SU-DHL-6 (cell line): ENCODE data around the gene BCL2.

Experiments
- H2AFZ ChIP-seq: fragments of 200-600 bp; sonication (generic); 2 replicates; pipeline ENCODE4 v1.6.1; 2014; ENCODE audit warnings: low read depth, mild to moderate bottlenecking, moderate library complexity, mixed read lengths, antibody characterized with exemption, low read length; ENCODE audit not compliant: severe bottlenecking
- H3F3A ChIP-seq: fragments of 200-600 bp; shearing (Covaris generic); 2 replicates; pipeline ENCODE4 v1.6.0; 2016; ENCODE audit warnings: antibody characterized with exemption, mild to moderate bottlenecking; ENCODE audit not compliant: insufficient read depth
- H3K27ac ChIP-seq: fragments of 200-600 bp; sonication (generic); 2 replicates; pipeline ENCODE4 v1.5.1; 2016; ENCODE audit warnings: low read depth, mild to moderate bottlenecking, low read length, moderate library complexity, mixed read lengths
- H3K27me3 ChIP-seq: fragments of 200-600 bp; sonication (generic), shearing (Covaris generic); 2 replicates; pipeline ENCODE4 v1.6.0; 2014; ENCODE audit warnings: mild to moderate bottlenecking, low read length
- H3K36me3 ChIP-seq: fragments of 200-600 bp; sonication (generic); 2 replicates; pipeline ENCODE4 v1.6.1; 2014; ENCODE audit warnings: mild to moderate bottlenecking, low read length, mixed read lengths
- H3K4me2 ChIP-seq: fragments of 300-600, 200-600 bp; shearing (Covaris generic), sonication (generic); 2 replicates; pipeline ENCODE4 v1.6.0; 2014; ENCODE audit warnings: low read length, low read depth, mild to moderate bottlenecking; ENCODE audit not compliant: poor library complexity, severe bottlenecking
- H3K4me3 ChIP-seq: fragments of 200-600 bp; sonication (generic); 2 replicates; pipeline ENCODE4 v1.5.1; 2014; ENCODE audit warnings: antibody characterized with exemption, low read length, mild to moderate bottlenecking, mixed read lengths; ENCODE audit not compliant: insufficient read depth, poor library complexity, severe bottlenecking
- H3K79me2 ChIP-seq: fragments of 200-600 bp; sonication (generic); 2 replicates; pipeline ENCODE4 v1.6.1; 2014; ENCODE audit warnings: mild to moderate bottlenecking, low read length, moderate library complexity; ENCODE audit not compliant: insufficient read depth
- H3K9ac ChIP-seq: fragments of 200-600 bp; sonication (generic); 2 replicates; pipeline ENCODE4 v1.7.0; 2014; ENCODE audit warnings: mild to moderate bottlenecking, low read length
- H3K9me2 ChIP-seq: fragments of 200-600 bp; sonication (generic); replicated peaks from 2 replicates; pipeline ENCODE4 v1.6.1; 2014; ENCODE audit warnings: low read length; ENCODE audit not compliant: insufficient read depth
- H3K9me3 ChIP-seq: fragments of 200-600 bp; sonication (generic); 2 replicates; pipeline ENCODE4 v1.6.1; 2014; ENCODE audit warnings: low read length, mixed read lengths; ENCODE audit not compliant: insufficient read depth
- H4K20me1 ChIP-seq: fragments of 200-600 bp; sonication (generic); 2 replicates; pipeline ENCODE4 v1.6.1; 2014; ENCODE audit warnings: low read depth, mild to moderate bottlenecking, antibody characterized with exemption, low read length, moderate library complexity, mixed read lengths
- CTCF ChIP-seq: fragments of 200-600 bp; sonication (generic); IDR thresholded peaks from one replicate; pipeline ENCODE4 v1.5.1; 2017; ENCODE audit warnings: antibody characterized with exemption, mild to moderate bottlenecking, low read length, moderate library complexity; ENCODE audit not compliant: insufficient read depth, poor library complexity, severe bottlenecking
- EZH2phosphoT487 ChIP-seq: fragments of 200-600 bp; sonication (generic), shearing (Covaris generic); conservative IDR thresholded peaks from 2 replicates; pipeline ENCODE4 v1.6.1; 2018; ENCODE audit warnings: mild to moderate bottlenecking, antibody characterized with exemption, low read length, moderate library complexity, mixed read lengths

The BCL2 gene

GRCh38 chr18:63326011-63326410, 6.4 kb upstream of the BCL2 start:
- no peak overlapping the region for H3K4me3 ChIP-seq
- no peaks in the 10 kb centered on the region for H3K79me2 ChIP-seq
- no peaks in the 10 kb centered on the region for H3K36me3 ChIP-seq
- H4K20me1 ChIP-seq = no peaks in the 10 kb centered on the region
- no peaks in the 10 kb centered on the region for H3K9me3 ChIP-seq
- H3K9me2 ChIP-seq = no peaks in the 10 kb centered on the region
- no peak overlapping the region for H3K9ac ChIP-seq
- H3F3A ChIP-seq = peaks cover 19% of the 10 kb centered on the region
- no peak overlapping the region for H2AFZ ChIP-seq
- no peaks in the 10 kb centered on the region for H3K27me3 ChIP-seq
- TF ChIP-seq EZH2phosphoT487 (no peak), CTCF (no peak)
- no peak overlapping the region for H3K4me2 ChIP-seq
- H3K27ac ChIP-seq = no peak overlapping the region

GRCh38 chr18:63325086-63325686, 5.6 kb upstream of the BCL2 start:
- H3F3A ChIP-seq = peaks cover 21% of the 10 kb centered on the region

DNA sequence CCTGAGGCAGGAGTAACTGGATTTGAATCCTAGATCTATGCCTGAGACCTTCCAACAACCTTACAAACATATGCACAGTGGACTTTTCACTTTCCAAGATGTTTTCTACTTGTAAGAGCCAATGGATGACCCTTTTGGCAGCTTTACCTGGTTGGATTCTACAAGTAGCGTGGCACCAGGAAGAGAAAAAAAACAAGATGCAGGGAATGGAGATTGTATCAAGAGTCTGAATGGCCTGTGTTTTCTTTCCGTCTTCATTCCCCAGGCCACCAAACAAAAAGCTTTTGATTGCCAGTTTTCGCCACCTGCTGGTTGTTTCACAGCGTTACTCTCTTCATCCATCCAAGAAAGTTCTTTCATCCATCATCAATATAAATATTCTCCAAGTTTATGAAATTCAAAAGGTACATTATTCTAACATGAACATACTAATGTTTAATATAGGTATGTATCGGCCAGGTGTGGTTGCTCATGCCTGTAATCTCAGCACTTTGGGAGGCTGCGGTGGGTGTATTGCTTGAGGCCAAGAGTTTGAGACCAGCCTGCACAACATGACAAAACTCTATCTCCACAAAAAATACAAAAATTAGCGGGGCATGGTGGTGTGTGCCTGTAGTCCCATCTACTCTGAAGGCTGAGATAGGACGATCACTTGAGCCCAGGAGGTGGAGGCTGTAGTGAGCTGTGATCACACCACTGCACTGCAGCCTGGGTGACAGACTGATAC, 3.5 kb upstream of the BCL2 start:
- Histone ChIP-seq H3K79me2 (peaks cover 16% of the 10 kb centered on the region), H3K4me2 (no peak overlapping the region), H3K4me3 (no peak overlapping the region), H4K20me1 (no peaks in the 10 kb centered on the region), H3K27ac (peak overlapping the region; percentile 83), H3K9me3 (no peaks in the 10 kb centered on the region), H2AFZ (no peak overlapping the region), H3K9me2 (no peaks in the 10 kb centered on the region), H3K27me3 (no peaks in the 10 kb centered on the region), H3F3A (peaks cover 21% of the 10 kb centered on the region), H3K9ac (no peak overlapping the region), H3K36me3 (peaks cover 8% of the 10 kb centered on the region; the same call in 1 of the 2 replicates)
- peak; percentile 80 for TF ChIP-seq CTCF
- no peak for TF ChIP-seq EZH2phosphoT487

More at GRCh38 chr18:63325086-63325686, 5.6 kb upstream of the BCL2 start:
- H3K27me3 ChIP-seq = no peaks in the 10 kb centered on the region
- H3K36me3 ChIP-seq = no peaks in the 10 kb centered on the region
- H3K9me2 ChIP-seq = no peaks in the 10 kb centered on the region
- H2AFZ ChIP-seq = no peak overlapping the region
- no peak overlapping the region for H3K27ac ChIP-seq
- TF ChIP-seq CTCF (no peak), EZH2phosphoT487 (no peak)
- H3K79me2 ChIP-seq = no peaks in the 10 kb centered on the region
- no peak overlapping the region for H3K4me3 ChIP-seq
- no peaks in the 10 kb centered on the region for H4K20me1 ChIP-seq
- no peaks in the 10 kb centered on the region for H3K9me3 ChIP-seq
- H3K4me2 ChIP-seq = no peak overlapping the region
- no peak overlapping the region for H3K9ac ChIP-seq
